ENCODE data around the gene C6orf120. TPM values are rescaled to one million over a fixed set of nuclear protein-coding genes. Genes with fewer than 3 reads are reported as not detected.

The C6orf120 gene
- total RNA-seq, 4 donors from 2014 or later: 20.8 to 28.8 (median 25.6) TPM

DNA sequence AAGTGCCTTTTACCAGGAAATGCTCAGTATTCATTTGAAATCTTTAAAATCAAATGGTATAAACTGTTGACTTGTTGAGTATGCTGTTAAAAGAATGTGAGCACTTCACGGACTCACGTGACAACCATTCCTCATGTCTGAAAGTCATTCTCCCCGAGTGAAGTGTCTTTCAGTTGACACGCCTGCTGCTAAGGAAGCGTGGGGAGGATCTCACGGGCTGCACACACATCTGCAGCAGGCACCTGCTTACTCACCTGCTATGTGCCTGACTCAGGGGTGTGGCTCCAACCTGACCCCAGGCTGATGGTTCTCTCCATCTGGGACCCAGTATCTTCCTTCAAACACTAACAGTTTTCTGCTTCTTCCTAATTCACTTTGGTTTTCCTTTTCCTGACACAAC lies 32.8 kb upstream of the C6orf120 start:
- intact Hi-C loops (cut with DNase I; ENCODE audit: low total_unique reads): no loop called here
- no peak for DNase-seq (ENCODE audit: low spot score in 2 of 2)
- WGBS, 2 donors: 79 to 87% methylated on average over 6 of the region's 6 CpGs
- TF ChIP-seq POLR2A (IDR thresholded peaks at IDR 0.05): no peak
- TF ChIP-seq, protein P1, sequence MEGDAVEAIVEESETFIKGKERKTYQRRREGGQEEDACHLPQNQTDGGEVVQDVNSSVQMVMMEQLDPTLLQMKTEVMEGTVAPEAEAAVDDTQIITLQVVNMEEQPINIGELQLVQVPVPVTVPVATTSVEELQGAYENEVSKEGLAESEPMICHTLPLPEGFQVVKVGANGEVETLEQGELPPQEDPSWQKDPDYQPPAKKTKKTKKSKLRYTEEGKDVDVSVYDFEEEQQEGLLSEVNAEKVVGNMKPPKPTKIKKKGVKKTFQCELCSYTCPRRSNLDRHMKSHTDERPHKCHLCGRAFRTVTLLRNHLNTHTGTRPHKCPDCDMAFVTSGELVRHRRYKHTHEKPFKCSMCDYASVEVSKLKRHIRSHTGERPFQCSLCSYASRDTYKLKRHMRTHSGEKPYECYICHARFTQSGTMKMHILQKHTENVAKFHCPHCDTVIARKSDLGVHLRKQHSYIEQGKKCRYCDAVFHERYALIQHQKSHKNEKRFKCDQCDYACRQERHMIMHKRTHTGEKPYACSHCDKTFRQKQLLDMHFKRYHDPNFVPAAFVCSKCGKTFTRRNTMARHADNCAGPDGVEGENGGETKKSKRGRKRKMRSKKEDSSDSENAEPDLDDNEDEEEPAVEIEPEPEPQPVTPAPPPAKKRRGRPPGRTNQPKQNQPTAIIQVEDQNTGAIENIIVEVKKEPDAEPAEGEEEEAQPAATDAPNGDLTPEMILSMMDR (IDR thresholded peaks at IDR 0.05): no peak
- no peak overlapping the region for H3K4me3 ChIP-seq (ENCODE audit: low read depth, poor library complexity, severe bottlenecking)

GRCh38 chr6:169669889-169670288 lies 32.0 kb upstream of the C6orf120 start:
- no peak overlapping the region for H3K4me3 ChIP-seq (ENCODE audit: low read depth, poor library complexity, severe bottlenecking)
- DNase-seq (ENCODE audit: low spot score in 2 of 2): no peak
- 59 to 69% methylated on average over 7 of the region's 7 CpGs for WGBS, 2 donors
- intact Hi-C loops (cut with DNase I; ENCODE audit: low total_unique reads): no loop called here
- no peak for TF ChIP-seq POLR2A (IDR thresholded peaks at IDR 0.05)
- TF ChIP-seq, protein P1 (IDR thresholded peaks at IDR 0.05): no peak

GRCh38 chr6:169671563-169671962 lies 30.4 kb upstream of the C6orf120 start:
- intact Hi-C loops (cut with DNase I; ENCODE audit: low total_unique reads): no loop called here
- DNase-seq (ENCODE audit: low spot score in 2 of 2): no peak
- no peak overlapping the region for H3K4me3 ChIP-seq (ENCODE audit: low read depth, poor library complexity, severe bottlenecking)
- 96 to 98% methylated on average over 5 of the region's 5 CpGs for WGBS, 2 donors
- TF ChIP-seq, protein P1 (IDR thresholded peaks at IDR 0.05): no peak

GRCh38 chr6:169675011-169675410 lies 26.9 kb upstream of the C6orf120 start:
- intact Hi-C loops (cut with DNase I; ENCODE audit: low total_unique reads): no loop called here
- no peak for TF ChIP-seq POLR2A (IDR thresholded peaks at IDR 0.05)
- TF ChIP-seq, protein P1 (IDR thresholded peaks at IDR 0.05): no peak
- 95 to 97% methylated on average over 3 of the region's 3 CpGs for WGBS, 2 donors
- no peak overlapping the region for H3K4me3 ChIP-seq (ENCODE audit: low read depth, poor library complexity, severe bottlenecking)
- no peak for DNase-seq (ENCODE audit: low spot score in 2 of 2)

GRCh38 chr6:169677096-169677495 lies 24.8 kb upstream of the C6orf120 start:
- intact Hi-C loops (cut with DNase I; ENCODE audit: low total_unique reads): no loop called here
- no peak overlapping the region for H3K4me3 ChIP-seq (ENCODE audit: low read depth, poor library complexity, severe bottlenecking)
- 93 to 97% methylated on average over 1 of the region's 1 CpG for WGBS, 2 donors
- no peak for DNase-seq (ENCODE audit: low spot score in 2 of 2)
- TF ChIP-seq, protein P1 (IDR thresholded peaks at IDR 0.05): no peak
- no peak for TF ChIP-seq POLR2A (IDR thresholded peaks at IDR 0.05)

- H3K4me3 ChIP-seq (ENCODE audit: low read depth, poor library complexity, severe bottlenecking): no peak overlapping the region
- WGBS, 2 donors: 63 to 70% methylated on average over 1 of the region's 1 CpG
- TF ChIP-seq POLR2A (IDR thresholded peaks at IDR 0.05): no peak
- TF ChIP-seq, protein P1 (IDR thresholded peaks at IDR 0.05): no peak
- DNase-seq (ENCODE audit: low spot score in 2 of 2): no peak
- intact Hi-C loops (cut with DNase I; ENCODE audit: low total_unique reads): no loop called here
Observed at GRCh38 chr6:169678342-169678741, 23.6 kb upstream of the C6orf120 start.

Measured in lower leg skin (tissue), 4 donors.